SK-N-SH (cell line): ENCODE data around the gene CTTN. TPM values are rescaled to one million over a fixed set of nuclear protein-coding genes. Genes with fewer than 3 reads are reported as not detected.

Experiments
- CTCF ChIA-PET: fragments of 300-600, 350-600 bp; formaldehyde crosslinking; extraction: SDS; loops from one replicate; lab custom pipeline; 2021; lab: Yijun Ruan, JAX
- POLR2A ChIA-PET: fragments of 350-600 bp; sonication (Branson Sonifier 250); formaldehyde crosslinking; extraction: SDS; loops from one replicate; lab custom pipeline; 2020; ENCODE audit warnings: antibody characterized with exemption, inconsistent platforms; lab: Yijun Ruan, JAX
- DNase-seq: peaks from one replicate; pipeline ENCODE4 v3.0.0; 2012
- H2AFZ ChIP-seq: fragments of 200-600 bp; sonication (generic); 2 replicates; pipeline ENCODE4 v1.8.1; 2016; ENCODE audit warnings: antibody characterized with exemption, mild to moderate bottlenecking, low read depth
- H3F3A ChIP-seq: fragments of 200-600 bp; sonication (generic); replicated peaks from 2 replicates; pipeline ENCODE3; 2016; ENCODE audit warnings: antibody characterized with exemption, mild to moderate bottlenecking; ENCODE audit not compliant: insufficient read depth
- H3K27ac ChIP-seq, 2 experiments: fragments of 200-500 bp in 1 of 2; fragments of 200-600 bp in 1 of 2; sonication (Bioruptor generic) in 1 of 2; sonication (generic), shearing (Covaris generic) in 1 of 2; 2 replicates each; pipeline versions ENCODE4 v1.5.1 to v1.6.1; 2014 to 2016; ENCODE audit warnings: low read depth in 2 of 2, inconsistent platforms in 1 of 2, low read length in 1 of 2, mild to moderate bottlenecking in 1 of 2, mixed read lengths in 1 of 2
- H3K27me3 ChIP-seq: fragments of 200-600 bp; sonication (generic), shearing (Covaris generic); 2 replicates; pipeline ENCODE4 v1.6.1; 2016; ENCODE audit warnings: mixed run types; ENCODE audit not compliant: insufficient read depth
- H3K36me3 ChIP-seq, 2 experiments: fragments of 200-500 bp in 1 of 2; fragments of 200-600 bp in 1 of 2; sonication (Bioruptor generic) in 1 of 2; sonication (generic) in 1 of 2; replicated peaks in 1 of 2; 2 replicates each; pipeline versions ENCODE3 to v1.5.1; 2014 to 2016; ENCODE audit warnings: low read length in 1 of 2, mild to moderate bottlenecking in 1 of 2; ENCODE audit not compliant: insufficient read depth in 2 of 2, control insufficient read depth in 1 of 2
- H3K4me1 ChIP-seq, 2 experiments: fragments of 200-500 bp in 1 of 2; fragments of 200-600 bp in 1 of 2; sonication (Bioruptor generic) in 1 of 2; sonication (generic), shearing (Covaris generic) in 1 of 2; 2 replicates each; pipeline versions ENCODE4 v1.5.1 to v1.6.1; 2014 to 2016; ENCODE audit warnings: low read depth in 1 of 2, low read length in 1 of 2, mixed run types in 1 of 2; ENCODE audit not compliant: insufficient read depth in 2 of 2, control insufficient read depth in 1 of 2
- H3K4me2 ChIP-seq: fragments of 200-600 bp; sonication (generic), shearing (Covaris generic); 2 replicates; pipeline ENCODE4 v1.6.1; 2017; ENCODE audit warnings: mixed run types
- H3K4me3 ChIP-seq, 2 experiments: fragments of 200-500 bp in 1 of 2; fragments of 200-600 bp in 1 of 2; sonication (Bioruptor generic) in 1 of 2; sonication (generic), shearing (Covaris generic) in 1 of 2; 2 replicates each; pipeline versions ENCODE4 v1.5.1 to v1.8.1; 2014 to 2016; ENCODE audit warnings: low read depth in 2 of 2, inconsistent platforms in 1 of 2, low read length in 1 of 2, mild to moderate bottlenecking in 1 of 2, mixed read lengths in 1 of 2, moderate library complexity in 1 of 2
- H3K79me2 ChIP-seq: fragments of 200-600 bp; sonication (generic); 2 replicates; pipeline ENCODE4 v1.8.1; 2017; ENCODE audit warnings: mild to moderate bottlenecking; ENCODE audit not compliant: insufficient read depth
- H3K9ac ChIP-seq: fragments of 200-600 bp; sonication (generic); 2 replicates; pipeline ENCODE4 v1.6.1; 2017; ENCODE audit warnings: mixed run types
- H3K9me2 ChIP-seq: fragments of 200-600 bp; sonication (generic); 2 replicates; pipeline ENCODE4 v1.6.1; 2017; ENCODE audit warnings: mixed run types
- H3K9me3 ChIP-seq: fragments of 200-600 bp; sonication (generic); 2 replicates; pipeline ENCODE4 v1.6.1; 2017; ENCODE audit warnings: mixed run types, mild to moderate bottlenecking, moderate library complexity
- H4K20me1 ChIP-seq: fragments of 200-600 bp; sonication (generic); 2 replicates; pipeline ENCODE4 v1.6.1; 2017; ENCODE audit warnings: mild to moderate bottlenecking, mixed run types; ENCODE audit not compliant: insufficient read depth
- CHD2 ChIP-seq: fragments of 150-350 bp; IDR thresholded peaks from 2 replicates; pipeline ENCODE4 v1.6.1; 2018; ENCODE audit warnings: low read length; ENCODE audit not compliant: partially characterized antibody
- EZH2phosphoT487 ChIP-seq: fragments of 200-600 bp; sonication (generic); IDR thresholded peaks from 2 replicates; pipeline ENCODE4 v1.6.1; 2017; ENCODE audit warnings: low read depth, mixed run types, mild to moderate bottlenecking, antibody characterized with exemption, moderate library complexity, borderline replicate concordance
- FOXM1 ChIP-seq: IDR thresholded peaks from 2 replicates; pipeline ENCODE4 v1.4.0; 2012; ENCODE audit warnings: low read depth, mild to moderate bottlenecking
- GATA2 ChIP-seq: sonication (generic); formaldehyde crosslinking; IDR thresholded peaks from 2 replicates; pipeline ENCODE4 v1.5.0; 2020; ENCODE audit warnings: mild to moderate bottlenecking, missing genetic modification reagents
- JUND ChIP-seq: IDR thresholded peaks from 2 replicates; pipeline ENCODE4 v1.4.0; 2012
- MXI1 ChIP-seq: IDR thresholded peaks from 2 replicates; pipeline ENCODE4 v1.6.1; 2012; ENCODE audit warnings: mild to moderate bottlenecking, low read depth, low read length, improper control_type of control experiment
- NFIC ChIP-seq: IDR thresholded peaks from 2 replicates; pipeline ENCODE4 v1.4.0; 2012; ENCODE audit warnings: borderline replicate concordance
- NRF1 ChIP-seq: IDR thresholded peaks from 2 replicates; pipeline ENCODE4 v1.6.1; 2012; ENCODE audit warnings: low read depth, mild to moderate bottlenecking, low read length
- POLR2AphosphoS5 ChIP-seq: IDR thresholded peaks from 2 replicates; pipeline ENCODE4 v1.6.1; 2012; ENCODE audit warnings: low read depth, low read length
- RXRA ChIP-seq: IDR thresholded peaks from 2 replicates; pipeline ENCODE4 v1.4.0; 2012; ENCODE audit warnings: low read depth, mild to moderate bottlenecking, borderline replicate concordance
- SMC3 ChIP-seq: IDR thresholded peaks from 2 replicates; pipeline ENCODE4 v1.6.1; 2012; ENCODE audit warnings: low read depth, low read length, improper control_type of control experiment
- TAF1 ChIP-seq: IDR thresholded peaks from 2 replicates; pipeline ENCODE4 v1.6.1; 2012; ENCODE audit warnings: low read depth, mild to moderate bottlenecking, low read length, moderate library complexity, borderline replicate concordance
- TCF12 ChIP-seq: IDR thresholded peaks from 2 replicates; pipeline ENCODE4 v1.4.0; 2012
- WGBS: methylation state at CpG from one replicate; pipeline ENCODE4 v1.1.6; 2017; ENCODE audit warnings: low lambda C conversion rate; 5-methylcytosine and 5-hydroxymethylcytosine counted together
- polyA plus RNA-seq, 3 experiments: library from polyadenylated mRNA; depleted of rRNA; stranded (reverse); fragments of >200 nt; gene quantifications; 2 replicates each; pipeline ENCODE4 v1.2.3, GENCODE V29; 2012

Gene CTTN
- polyA plus RNA-seq, 1 of the 3 experiments (the other 2 are of a cell fraction): 243 TPM

GRCh38 chr11:70477176-70477575 is 78.8 kb downstream of the CTTN start:
- TF ChIP-seq EZH2phosphoT487 (no peak), TCF12 (no peak), POLR2AphosphoS5 (no peak), NRF1 (no peak), RXRA (no peak), SMC3 (no peak), FOXM1 (no peak), JUND (no peak), MXI1 (no peak), CHD2 (no peak), GATA2 (CRISPR knock-in tag) (no peak)
- WGBS: 50% methylated on average over 6 of the region's 6 CpGs

GRCh38 chr11:70477609-70478008 is 79.3 kb downstream of the CTTN start:
- no peak overlapping the region for H3K4me3 ChIP-seq
- no peaks in the 10 kb centered on the region for H3K9me2 ChIP-seq
- H3K9ac ChIP-seq: no peak overlapping the region
- no peaks in the 10 kb centered on the region for H3K36me3 ChIP-seq
- H4K20me1 ChIP-seq: no peaks in the 10 kb centered on the region
- H2AFZ ChIP-seq: no peak overlapping the region
- CTCF ChIA-PET: interaction anchor here (0.8 to 4.3 kb wide), 3 partner anchors 10 to 609 kb away, joined by 3 to 27 read pairs (median 4); no protein-coding TSS in a partner anchor
- DNase-seq: peak; percentile 79
- H3F3A ChIP-seq: no peaks in the 10 kb centered on the region
- POLR2A ChIA-PET: no interaction called here
- H3K79me2 ChIP-seq: no peaks in the 10 kb centered on the region
- no peaks in the 10 kb centered on the region for H3K9me3 ChIP-seq
- H3K27ac ChIP-seq: no peak overlapping the region; a peak in 1 of 4 replicates
- WGBS: 27% methylated on average over 10 of the region's 10 CpGs
- no peak for TF ChIP-seq TAF1
- no peak for TF ChIP-seq POLR2AphosphoS5
- TF ChIP-seq NFIC: no peak
- TF ChIP-seq EZH2phosphoT487: no peak
- H3K4me2 ChIP-seq: no peak overlapping the region
- H3K4me1 ChIP-seq: peaks cover 0 to 20% of the 10 kb centered on the region in 2 experiments; a peak in 2 of 4 replicates
- H3K27me3 ChIP-seq: no peaks in the 10 kb centered on the region

More at GRCh38 chr11:70477176-70477575, 78.8 kb downstream of the CTTN start:
- H3K9me3 ChIP-seq: no peaks in the 10 kb centered on the region
- H3K27me3 ChIP-seq: no peaks in the 10 kb centered on the region
- H2AFZ ChIP-seq: no peak overlapping the region
- ChIA-PET CTCF (interaction anchor here (0.8 to 4.3 kb wide), 4 partner anchors 10 to 610 kb away, joined by 3 to 27 read pairs (median 4); no protein-coding TSS in a partner anchor), POLR2A (no interaction called here)
- H3F3A ChIP-seq: no peaks in the 10 kb centered on the region
- no peak overlapping the region for H3K9ac ChIP-seq
- H3K36me3 ChIP-seq: no peaks in the 10 kb centered on the region
- no peaks in the 10 kb centered on the region for H3K79me2 ChIP-seq
- H3K4me1 ChIP-seq: peaks cover 0 to 20% of the 10 kb centered on the region in 2 experiments; a peak in 2 of 4 replicates
- H3K27ac ChIP-seq: no peak overlapping the region
- no peak overlapping the region for H3K4me2 ChIP-seq
- no peak overlapping the region for H3K4me3 ChIP-seq
- H3K9me2 ChIP-seq: no peaks in the 10 kb centered on the region
- DNase-seq: no peak
- H4K20me1 ChIP-seq: no peaks in the 10 kb centered on the region
